Measurements from ENCODE around the gene CCT7. TPM values are rescaled to one million over a fixed set of nuclear protein-coding genes. Genes with fewer than 3 reads are reported as not detected.

Gene CCT7
- total RNA-seq, 1 experiment from 2014 or later = 482 TPM

- TF ChIP-seq, protein P1, sequence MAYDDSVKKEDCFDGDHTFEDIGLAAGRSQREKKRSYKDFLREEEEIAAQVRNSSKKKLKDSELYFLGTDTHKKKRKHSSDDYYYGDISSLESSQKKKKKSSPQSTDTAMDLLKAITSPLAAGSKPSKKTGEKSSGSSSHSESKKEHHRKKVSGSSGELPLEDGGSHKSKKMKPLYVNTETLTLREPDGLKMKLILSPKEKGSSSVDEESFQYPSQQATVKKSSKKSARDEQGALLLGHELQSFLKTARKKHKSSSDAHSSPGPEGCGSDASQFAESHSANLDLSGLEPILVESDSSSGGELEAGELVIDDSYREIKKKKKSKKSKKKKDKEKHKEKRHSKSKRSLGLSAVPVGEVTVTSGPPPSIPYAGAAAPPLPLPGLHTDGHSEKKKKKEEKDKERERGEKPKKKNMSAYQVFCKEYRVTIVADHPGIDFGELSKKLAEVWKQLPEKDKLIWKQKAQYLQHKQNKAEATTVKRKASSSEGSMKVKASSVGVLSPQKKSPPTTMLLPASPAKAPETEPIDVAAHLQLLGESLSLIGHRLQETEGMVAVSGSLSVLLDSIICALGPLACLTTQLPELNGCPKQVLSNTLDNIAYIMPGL (CRISPR knock-in tag; IDR thresholded peaks at IDR 0.05) = peak; percentile 89
- TF ChIP-seq EMX1 (CRISPR knock-in tag; IDR thresholded peaks at IDR 0.05) (0 out of 2 replicates have a peak, but pooled peaks have one; percentile 61), RELA (CRISPR knock-in tag; IDR thresholded peaks at IDR 0.05; ENCODE audit: borderline replicate concordance) (peak; percentile 55; the same call in 1 of the 2 replicates), GTF2I (CRISPR knock-in tag; conservative IDR thresholded peaks at IDR 0.05) (no peak), ZNF281 (CRISPR knock-in tag; IDR thresholded peaks at IDR 0.05) (no peak), ZNF423 (CRISPR knock-in tag; IDR thresholded peaks at IDR 0.05) (no peak), ETV6 (CRISPR knock-in tag; IDR thresholded peaks at IDR 0.05) (peak; percentile 59; the same call in 1 of the 2 replicates), ZNF263 (CRISPR knock-in tag; IDR thresholded peaks at IDR 0.05; ENCODE audit: low read depth) (no peak), AR (CRISPR knock-in tag; IDR thresholded peaks at IDR 0.05) (no peak)
- TF ChIP-seq, protein P2, sequence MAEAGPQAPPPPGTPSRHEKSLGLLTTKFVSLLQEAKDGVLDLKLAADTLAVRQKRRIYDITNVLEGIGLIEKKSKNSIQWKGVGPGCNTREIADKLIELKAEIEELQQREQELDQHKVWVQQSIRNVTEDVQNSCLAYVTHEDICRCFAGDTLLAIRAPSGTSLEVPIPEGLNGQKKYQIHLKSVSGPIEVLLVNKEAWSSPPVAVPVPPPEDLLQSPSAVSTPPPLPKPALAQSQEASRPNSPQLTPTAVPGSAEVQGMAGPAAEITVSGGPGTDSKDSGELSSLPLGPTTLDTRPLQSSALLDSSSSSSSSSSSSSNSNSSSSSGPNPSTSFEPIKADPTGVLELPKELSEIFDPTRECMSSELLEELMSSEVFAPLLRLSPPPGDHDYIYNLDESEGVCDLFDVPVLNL (CRISPR knock-in tag; IDR thresholded peaks at IDR 0.05; ENCODE audit: borderline replicate concordance, low read depth) = no peak
These were observed 19.7 kb upstream of the CCT7 start, which contains the start of gene SMYD5 (continued) for GRCh38 chr2:73214120-73215035.

GRCh38 chr2:73215254-73215653 lies 18.9 kb upstream of the CCT7 start:
- ATAC-seq (no peak), DNase-seq (ENCODE audit: low spot score) (no peak)
- Mint-ChIP-seq H3K27ac (no peak overlapping the region; the same call in 1 of the 2 replicates), H3K4me1 (peaks cover 39% of the 10 kb centered on the region), H3K9me3 (no peaks in the 10 kb centered on the region), H3K4me3 (peak overlapping the region; percentile 90), H3K36me3 (no peaks in the 10 kb centered on the region), H3K27me3 (ENCODE audit: low read depth) (peaks cover 8% of the 10 kb centered on the region)
- ChIA-PET POLR2A (interaction anchor here (0.6 to 1.7 kb wide), 2 partner anchors 18 to 300 kb away, joined by 3 to 4 read pairs; partner anchors contain the start of gene PRADC1), CTCF (interaction anchor here (1.1 kb wide), 1 partner anchor 38 kb away, joined by 10 read pairs; no protein-coding TSS in a partner anchor)
- TF ChIP-seq ATF3 (CRISPR knock-in tag; conservative IDR thresholded peaks at IDR 0.05) (no peak), ELF4 (CRISPR knock-in tag; IDR thresholded peaks at IDR 0.05; ENCODE audit: low read depth) (no peak), ATF1 (CRISPR knock-in tag; IDR thresholded peaks at IDR 0.05) (no peak), ERG (CRISPR knock-in tag; IDR thresholded peaks at IDR 0.05) (no peak), MXD4 (CRISPR knock-in tag; IDR thresholded peaks at IDR 0.05; ENCODE audit: borderline replicate concordance) (no peak), JAZF1 (CRISPR knock-in tag; IDR thresholded peaks at IDR 0.05) (no peak)
- TF ChIP-seq, protein P3, sequence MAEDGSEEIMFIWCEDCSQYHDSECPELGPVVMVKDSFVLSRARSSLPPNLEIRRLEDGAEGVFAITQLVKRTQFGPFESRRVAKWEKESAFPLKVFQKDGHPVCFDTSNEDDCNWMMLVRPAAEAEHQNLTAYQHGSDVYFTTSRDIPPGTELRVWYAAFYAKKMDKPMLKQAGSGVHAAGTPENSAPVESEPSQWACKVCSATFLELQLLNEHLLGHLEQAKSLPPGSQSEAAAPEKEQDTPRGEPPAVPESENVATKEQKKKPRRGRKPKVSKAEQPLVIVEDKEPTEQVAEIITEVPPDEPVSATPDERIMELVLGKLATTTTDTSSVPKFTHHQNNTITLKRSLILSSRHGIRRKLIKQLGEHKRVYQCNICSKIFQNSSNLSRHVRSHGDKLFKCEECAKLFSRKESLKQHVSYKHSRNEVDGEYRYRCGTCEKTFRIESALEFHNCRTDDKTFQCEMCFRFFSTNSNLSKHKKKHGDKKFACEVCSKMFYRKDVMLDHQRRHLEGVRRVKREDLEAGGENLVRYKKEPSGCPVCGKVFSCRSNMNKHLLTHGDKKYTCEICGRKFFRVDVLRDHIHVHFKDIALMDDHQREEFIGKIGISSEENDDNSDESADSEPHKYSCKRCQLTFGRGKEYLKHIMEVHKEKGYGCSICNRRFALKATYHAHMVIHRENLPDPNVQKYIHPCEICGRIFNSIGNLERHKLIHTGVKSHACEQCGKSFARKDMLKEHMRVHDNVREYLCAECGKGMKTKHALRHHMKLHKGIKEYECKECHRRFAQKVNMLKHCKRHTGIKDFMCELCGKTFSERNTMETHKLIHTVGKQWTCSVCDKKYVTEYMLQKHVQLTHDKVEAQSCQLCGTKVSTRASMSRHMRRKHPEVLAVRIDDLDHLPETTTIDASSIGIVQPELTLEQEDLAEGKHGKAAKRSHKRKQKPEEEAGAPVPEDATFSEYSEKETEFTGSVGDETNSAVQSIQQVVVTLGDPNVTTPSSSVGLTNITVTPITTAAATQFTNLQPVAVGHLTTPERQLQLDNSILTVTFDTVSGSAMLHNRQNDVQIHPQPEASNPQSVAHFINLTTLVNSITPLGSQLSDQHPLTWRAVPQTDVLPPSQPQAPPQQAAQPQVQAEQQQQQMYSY (CRISPR knock-in tag; IDR thresholded peaks at IDR 0.05) = no peak
- TF ChIP-seq, protein P4, sequence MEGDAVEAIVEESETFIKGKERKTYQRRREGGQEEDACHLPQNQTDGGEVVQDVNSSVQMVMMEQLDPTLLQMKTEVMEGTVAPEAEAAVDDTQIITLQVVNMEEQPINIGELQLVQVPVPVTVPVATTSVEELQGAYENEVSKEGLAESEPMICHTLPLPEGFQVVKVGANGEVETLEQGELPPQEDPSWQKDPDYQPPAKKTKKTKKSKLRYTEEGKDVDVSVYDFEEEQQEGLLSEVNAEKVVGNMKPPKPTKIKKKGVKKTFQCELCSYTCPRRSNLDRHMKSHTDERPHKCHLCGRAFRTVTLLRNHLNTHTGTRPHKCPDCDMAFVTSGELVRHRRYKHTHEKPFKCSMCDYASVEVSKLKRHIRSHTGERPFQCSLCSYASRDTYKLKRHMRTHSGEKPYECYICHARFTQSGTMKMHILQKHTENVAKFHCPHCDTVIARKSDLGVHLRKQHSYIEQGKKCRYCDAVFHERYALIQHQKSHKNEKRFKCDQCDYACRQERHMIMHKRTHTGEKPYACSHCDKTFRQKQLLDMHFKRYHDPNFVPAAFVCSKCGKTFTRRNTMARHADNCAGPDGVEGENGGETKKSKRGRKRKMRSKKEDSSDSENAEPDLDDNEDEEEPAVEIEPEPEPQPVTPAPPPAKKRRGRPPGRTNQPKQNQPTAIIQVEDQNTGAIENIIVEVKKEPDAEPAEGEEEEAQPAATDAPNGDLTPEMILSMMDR (IDR thresholded peaks at IDR 0.05) = no peak

Measured in WTC11 (cell line).